Vagina (tissue), 2 donors: ENCODE data around the gene CLIC5.

Experiments
- POLR2A ChIP-seq, 2 donors: fragments of 450-650 bp; IDR thresholded peaks; one replicate each; pipeline ENCODE4 v1.6.1; 2017; ENCODE audit warnings: antibody characterized with exemption in 2 of 2, mild to moderate bottlenecking in 2 of 2, moderate library complexity in 2 of 2
- POLR2AphosphoS5 ChIP-seq, 2 donors: sonication (generic); formaldehyde crosslinking; IDR thresholded peaks; one replicate each; pipeline ENCODE4 v1.9.0; 2017; ENCODE audit warnings: antibody characterized with exemption in 2 of 2, mild to moderate bottlenecking in 2 of 2, low read depth in 1 of 2; ENCODE audit not compliant: insufficient read depth in 1 of 2
- TF ChIP-seq, protein P1 (sequence below), 3 experiments: fragments of 450-650 bp in 2 of 3; fragments of 200-600 bp in 1 of 3; sonication (generic) in 1 of 3; IDR thresholded peaks; one replicate each; pipeline ENCODE4 v1.5.1; 2017 to 2019; ENCODE audit warnings: antibody characterized with exemption in 3 of 3, mild to moderate bottlenecking in 2 of 3, moderate library complexity in 2 of 3

DNA sequence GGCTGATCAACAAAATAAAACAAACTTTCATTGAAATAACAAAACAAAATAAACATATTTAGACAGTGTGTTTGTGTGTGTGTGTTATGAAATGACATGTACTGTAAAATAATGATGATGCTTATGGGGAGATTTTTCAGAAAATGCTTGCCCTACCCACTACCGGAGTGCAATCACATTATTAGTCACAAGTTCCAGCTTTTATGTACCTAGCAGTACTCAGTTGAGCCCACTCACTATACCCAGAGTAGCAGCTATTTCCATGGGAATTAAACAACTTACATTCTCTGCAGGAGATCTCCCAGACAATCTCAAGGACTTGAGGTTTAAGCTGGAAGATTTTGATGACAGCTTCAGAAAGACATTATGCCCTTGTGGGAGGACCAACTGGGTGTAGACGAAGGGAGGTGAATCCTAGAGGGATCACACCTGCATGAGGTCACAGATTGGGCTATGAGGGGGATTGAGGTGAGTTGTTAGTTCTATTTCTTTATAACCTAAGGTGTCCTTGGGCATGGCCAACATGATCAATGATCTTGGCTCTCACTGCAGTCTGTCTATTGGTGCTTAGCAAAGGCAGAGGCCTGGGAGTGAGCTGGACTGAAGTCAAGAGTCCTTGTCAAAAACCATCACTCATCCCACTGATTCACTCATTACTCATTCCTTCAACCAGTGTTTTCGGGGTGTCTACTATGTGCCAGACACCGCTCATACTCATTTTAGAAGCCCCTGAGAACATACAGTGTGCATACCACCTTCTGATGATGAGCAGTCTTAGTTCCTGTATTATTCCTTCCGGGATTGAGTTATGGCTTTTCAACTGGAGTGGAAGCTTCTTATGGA lies 6.7 kb upstream of the CLIC5 start:
- TF ChIP-seq, protein P1, sequence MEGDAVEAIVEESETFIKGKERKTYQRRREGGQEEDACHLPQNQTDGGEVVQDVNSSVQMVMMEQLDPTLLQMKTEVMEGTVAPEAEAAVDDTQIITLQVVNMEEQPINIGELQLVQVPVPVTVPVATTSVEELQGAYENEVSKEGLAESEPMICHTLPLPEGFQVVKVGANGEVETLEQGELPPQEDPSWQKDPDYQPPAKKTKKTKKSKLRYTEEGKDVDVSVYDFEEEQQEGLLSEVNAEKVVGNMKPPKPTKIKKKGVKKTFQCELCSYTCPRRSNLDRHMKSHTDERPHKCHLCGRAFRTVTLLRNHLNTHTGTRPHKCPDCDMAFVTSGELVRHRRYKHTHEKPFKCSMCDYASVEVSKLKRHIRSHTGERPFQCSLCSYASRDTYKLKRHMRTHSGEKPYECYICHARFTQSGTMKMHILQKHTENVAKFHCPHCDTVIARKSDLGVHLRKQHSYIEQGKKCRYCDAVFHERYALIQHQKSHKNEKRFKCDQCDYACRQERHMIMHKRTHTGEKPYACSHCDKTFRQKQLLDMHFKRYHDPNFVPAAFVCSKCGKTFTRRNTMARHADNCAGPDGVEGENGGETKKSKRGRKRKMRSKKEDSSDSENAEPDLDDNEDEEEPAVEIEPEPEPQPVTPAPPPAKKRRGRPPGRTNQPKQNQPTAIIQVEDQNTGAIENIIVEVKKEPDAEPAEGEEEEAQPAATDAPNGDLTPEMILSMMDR (IDR thresholded peaks at IDR 0.05): no peak
- TF ChIP-seq POLR2A (IDR thresholded peaks at IDR 0.05): no peak
- TF ChIP-seq POLR2AphosphoS5 (IDR thresholded peaks at IDR 0.05; ENCODE audit: insufficient read depth in 1 of 2, low read depth in 1 of 2): no peak
